ENCODE data around the gene C1QTNF6. TPM values are rescaled to one million over a fixed set of nuclear protein-coding genes. Genes with fewer than 3 reads are reported as not detected.

C1QTNF6 gene
- total and polyA plus RNA-seq, 2 of the 8 experiments (the other 6 are each of a cell fraction or from before 2014, with no cell fraction given) = 3.1 to 6.5 TPM

GRCh38 chr22:37221424-37222333 is 33.6 kb upstream of the C1QTNF6 start (continued):
- TF ChIP-seq, protein P1, sequence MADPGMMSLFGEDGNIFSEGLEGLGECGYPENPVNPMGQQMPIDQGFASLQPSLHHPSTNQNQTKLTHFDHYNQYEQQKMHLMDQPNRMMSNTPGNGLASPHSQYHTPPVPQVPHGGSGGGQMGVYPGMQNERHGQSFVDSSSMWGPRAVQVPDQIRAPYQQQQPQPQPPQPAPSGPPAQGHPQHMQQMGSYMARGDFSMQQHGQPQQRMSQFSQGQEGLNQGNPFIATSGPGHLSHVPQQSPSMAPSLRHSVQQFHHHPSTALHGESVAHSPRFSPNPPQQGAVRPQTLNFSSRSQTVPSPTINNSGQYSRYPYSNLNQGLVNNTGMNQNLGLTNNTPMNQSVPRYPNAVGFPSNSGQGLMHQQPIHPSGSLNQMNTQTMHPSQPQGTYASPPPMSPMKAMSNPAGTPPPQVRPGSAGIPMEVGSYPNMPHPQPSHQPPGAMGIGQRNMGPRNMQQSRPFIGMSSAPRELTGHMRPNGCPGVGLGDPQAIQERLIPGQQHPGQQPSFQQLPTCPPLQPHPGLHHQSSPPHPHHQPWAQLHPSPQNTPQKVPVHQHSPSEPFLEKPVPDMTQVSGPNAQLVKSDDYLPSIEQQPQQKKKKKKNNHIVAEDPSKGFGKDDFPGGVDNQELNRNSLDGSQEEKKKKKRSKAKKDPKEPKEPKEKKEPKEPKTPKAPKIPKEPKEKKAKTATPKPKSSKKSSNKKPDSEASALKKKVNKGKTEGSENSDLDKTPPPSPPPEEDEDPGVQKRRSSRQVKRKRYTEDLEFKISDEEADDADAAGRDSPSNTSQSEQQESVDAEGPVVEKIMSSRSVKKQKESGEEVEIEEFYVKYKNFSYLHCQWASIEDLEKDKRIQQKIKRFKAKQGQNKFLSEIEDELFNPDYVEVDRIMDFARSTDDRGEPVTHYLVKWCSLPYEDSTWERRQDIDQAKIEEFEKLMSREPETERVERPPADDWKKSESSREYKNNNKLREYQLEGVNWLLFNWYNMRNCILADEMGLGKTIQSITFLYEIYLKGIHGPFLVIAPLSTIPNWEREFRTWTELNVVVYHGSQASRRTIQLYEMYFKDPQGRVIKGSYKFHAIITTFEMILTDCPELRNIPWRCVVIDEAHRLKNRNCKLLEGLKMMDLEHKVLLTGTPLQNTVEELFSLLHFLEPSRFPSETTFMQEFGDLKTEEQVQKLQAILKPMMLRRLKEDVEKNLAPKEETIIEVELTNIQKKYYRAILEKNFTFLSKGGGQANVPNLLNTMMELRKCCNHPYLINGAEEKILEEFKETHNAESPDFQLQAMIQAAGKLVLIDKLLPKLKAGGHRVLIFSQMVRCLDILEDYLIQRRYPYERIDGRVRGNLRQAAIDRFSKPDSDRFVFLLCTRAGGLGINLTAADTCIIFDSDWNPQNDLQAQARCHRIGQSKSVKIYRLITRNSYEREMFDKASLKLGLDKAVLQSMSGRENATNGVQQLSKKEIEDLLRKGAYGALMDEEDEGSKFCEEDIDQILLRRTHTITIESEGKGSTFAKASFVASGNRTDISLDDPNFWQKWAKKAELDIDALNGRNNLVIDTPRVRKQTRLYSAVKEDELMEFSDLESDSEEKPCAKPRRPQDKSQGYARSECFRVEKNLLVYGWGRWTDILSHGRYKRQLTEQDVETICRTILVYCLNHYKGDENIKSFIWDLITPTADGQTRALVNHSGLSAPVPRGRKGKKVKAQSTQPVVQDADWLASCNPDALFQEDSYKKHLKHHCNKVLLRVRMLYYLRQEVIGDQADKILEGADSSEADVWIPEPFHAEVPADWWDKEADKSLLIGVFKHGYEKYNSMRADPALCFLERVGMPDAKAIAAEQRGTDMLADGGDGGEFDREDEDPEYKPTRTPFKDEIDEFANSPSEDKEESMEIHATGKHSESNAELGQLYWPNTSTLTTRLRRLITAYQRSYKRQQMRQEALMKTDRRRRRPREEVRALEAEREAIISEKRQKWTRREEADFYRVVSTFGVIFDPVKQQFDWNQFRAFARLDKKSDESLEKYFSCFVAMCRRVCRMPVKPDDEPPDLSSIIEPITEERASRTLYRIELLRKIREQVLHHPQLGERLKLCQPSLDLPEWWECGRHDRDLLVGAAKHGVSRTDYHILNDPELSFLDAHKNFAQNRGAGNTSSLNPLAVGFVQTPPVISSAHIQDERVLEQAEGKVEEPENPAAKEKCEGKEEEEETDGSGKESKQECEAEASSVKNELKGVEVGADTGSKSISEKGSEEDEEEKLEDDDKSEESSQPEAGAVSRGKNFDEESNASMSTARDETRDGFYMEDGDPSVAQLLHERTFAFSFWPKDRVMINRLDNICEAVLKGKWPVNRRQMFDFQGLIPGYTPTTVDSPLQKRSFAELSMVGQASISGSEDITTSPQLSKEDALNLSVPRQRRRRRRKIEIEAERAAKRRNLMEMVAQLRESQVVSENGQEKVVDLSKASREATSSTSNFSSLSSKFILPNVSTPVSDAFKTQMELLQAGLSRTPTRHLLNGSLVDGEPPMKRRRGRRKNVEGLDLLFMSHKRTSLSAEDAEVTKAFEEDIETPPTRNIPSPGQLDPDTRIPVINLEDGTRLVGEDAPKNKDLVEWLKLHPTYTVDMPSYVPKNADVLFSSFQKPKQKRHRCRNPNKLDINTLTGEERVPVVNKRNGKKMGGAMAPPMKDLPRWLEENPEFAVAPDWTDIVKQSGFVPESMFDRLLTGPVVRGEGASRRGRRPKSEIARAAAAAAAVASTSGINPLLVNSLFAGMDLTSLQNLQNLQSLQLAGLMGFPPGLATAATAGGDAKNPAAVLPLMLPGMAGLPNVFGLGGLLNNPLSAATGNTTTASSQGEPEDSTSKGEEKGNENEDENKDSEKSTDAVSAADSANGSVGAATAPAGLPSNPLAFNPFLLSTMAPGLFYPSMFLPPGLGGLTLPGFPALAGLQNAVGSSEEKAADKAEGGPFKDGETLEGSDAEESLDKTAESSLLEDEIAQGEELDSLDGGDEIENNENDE (IDR thresholded peaks at IDR 0.05; ENCODE audit: insufficient replicate concordance, low read length) = no peak
- TF ChIP-seq SP4 (IDR thresholded peaks at IDR 0.05; ENCODE audit: low read length) = no peak
- no peak for TF ChIP-seq POU5F1 (IDR thresholded peaks at IDR 0.05; ENCODE audit: low read depth, low read length)
- no peak for TF ChIP-seq EZH2 (IDR thresholded peaks at IDR 0.05; ENCODE audit: low read depth, low read length, severe bottlenecking)
- no peak for TF ChIP-seq YY1 (IDR thresholded peaks at IDR 0.05; ENCODE audit: low read depth, low read length)
- TF ChIP-seq, protein P2, sequence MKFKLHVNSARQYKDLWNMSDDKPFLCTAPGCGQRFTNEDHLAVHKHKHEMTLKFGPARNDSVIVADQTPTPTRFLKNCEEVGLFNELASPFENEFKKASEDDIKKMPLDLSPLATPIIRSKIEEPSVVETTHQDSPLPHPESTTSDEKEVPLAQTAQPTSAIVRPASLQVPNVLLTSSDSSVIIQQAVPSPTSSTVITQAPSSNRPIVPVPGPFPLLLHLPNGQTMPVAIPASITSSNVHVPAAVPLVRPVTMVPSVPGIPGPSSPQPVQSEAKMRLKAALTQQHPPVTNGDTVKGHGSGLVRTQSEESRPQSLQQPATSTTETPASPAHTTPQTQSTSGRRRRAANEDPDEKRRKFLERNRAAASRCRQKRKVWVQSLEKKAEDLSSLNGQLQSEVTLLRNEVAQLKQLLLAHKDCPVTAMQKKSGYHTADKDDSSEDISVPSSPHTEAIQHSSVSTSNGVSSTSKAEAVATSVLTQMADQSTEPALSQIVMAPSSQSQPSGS (IDR thresholded peaks at IDR 0.05; ENCODE audit: low read length) = no peak
- no peak for TF ChIP-seq NRF1 (IDR thresholded peaks at IDR 0.05; ENCODE audit: low read depth, low read length)

Measured in H1 (cell line).